HTERT RPE-1 (cell line): Measurements from ENCODE around the gene CD99.

Experiments
- in situ Hi-C: fragments of 300-500 bp; cut with MboI; formaldehyde crosslinking; loops from 4 replicates; pipeline ENCODE4 v1.14.3; 2020; ENCODE audit warnings: low sequenced_read_pairs

The CD99 gene

GRCh38 chrX:2690856-2691542, at the start of gene CD99:
Gene CD99, plus strand, starts transcription at chrX:2691295. Its CDS starts 66 bp downstream, at chrX:2691361.
- in situ Hi-C loops = no loop called here

- in situ Hi-C loops = no loop called here
These were observed 48.9 kb upstream of the CD99 start for GRCh38 chrX:2642146-2642545.

- in situ Hi-C loops = no loop called here
These were observed 48.3 kb upstream of the CD99 start for GRCh38 chrX:2642791-2643190.

- in situ Hi-C loops = no loop called here
These were observed 47.2 kb upstream of the CD99 start for GRCh38 chrX:2643880-2644279.

- in situ Hi-C loops = no loop called here
These were observed 45.5 kb upstream of the CD99 start for GRCh38 chrX:2645563-2645962.

GRCh38 chrX:2647627-2648026, 43.5 kb upstream of the CD99 start:
- in situ Hi-C loops = no loop called here

GRCh38 chrX:2650037-2650436, 41.1 kb upstream of the CD99 start:
- in situ Hi-C loops = no loop called here

- in situ Hi-C loops = no loop called here
These were observed 40.2 kb upstream of the CD99 start for GRCh38 chrX:2650865-2651264.

GRCh38 chrX:2652106-2652505, 39.0 kb upstream of the CD99 start:
- in situ Hi-C loops = no loop called here

GRCh38 chrX:2654436-2655340, 36.4 kb upstream of the CD99 start:
- in situ Hi-C loops = no loop called here

GRCh38 chrX:2656257-2656836, 34.7 kb upstream of the CD99 start:
- in situ Hi-C loops = no loop called here

- in situ Hi-C loops = no loop called here
These were observed 33.5 kb upstream of the CD99 start for GRCh38 chrX:2657532-2658113.

- in situ Hi-C loops = no loop called here
These were observed 32.4 kb upstream of the CD99 start for GRCh38 chrX:2658585-2659292.

GRCh38 chrX:2662586-2662985, 28.5 kb upstream of the CD99 start:
- in situ Hi-C loops = no loop called here

- in situ Hi-C loops = no loop called here
These were observed 26.6 kb upstream of the CD99 start for GRCh38 chrX:2664502-2664901.

GRCh38 chrX:2665387-2666304, 25.4 kb upstream of the CD99 start:
- in situ Hi-C loops = no loop called here

GRCh38 chrX:2666491-2666890, 24.6 kb upstream of the CD99 start:
- in situ Hi-C loops = no loop called here

- in situ Hi-C loops = no loop called here
These were observed 20.1 kb upstream of the CD99 start for GRCh38 chrX:2670978-2671377.

- in situ Hi-C loops = no loop called here
These were observed 19.0 kb upstream of the CD99 start for GRCh38 chrX:2672084-2672483.

- in situ Hi-C loops = no loop called here
These were observed 17.5 kb upstream of the CD99 start for GRCh38 chrX:2673611-2674010.
